HG03521 (cell line): ENCODE results near the gene ARHGEF33.

Experiments
- ATAC-seq: cut with Tn5 transposase; IDR thresholded peaks from one replicate; pipeline ENCODE4 v1.9.1; 2021; ENCODE audit warnings: mild to moderate bottlenecking, moderate library complexity; ENCODE audit not compliant: unreplicated experiment

Gene ARHGEF33

GRCh38 chr2:38889575-38889974, at the start of gene ARHGEF33:
TSS of gene ARHGEF33 (plus strand) at chr2:38889875. CDS start at chr2:38919448, 29,573 bp downstream.
- no peak for ATAC-seq

- ATAC-seq, result peak; percentile 75
Observed at GRCh38 chr2:38850045-38850444, 39.6 kb upstream of the ARHGEF33 start.

GRCh38 chr2:38856165-38856564, 33.5 kb upstream of the ARHGEF33 start:
- ATAC-seq, result no peak

GRCh38 chr2:38862476-38862875, 27.2 kb upstream of the ARHGEF33 start:
- no peak for ATAC-seq

GRCh38 chr2:38863061-38863695, 26.5 kb upstream of the ARHGEF33 start:
- peak; percentile 67 for ATAC-seq

- ATAC-seq, result no peak
Observed at GRCh38 chr2:38866773-38867443, 22.8 kb upstream of the ARHGEF33 start.

- ATAC-seq, result no peak
Observed at GRCh38 chr2:38871432-38871831, 18.2 kb upstream of the ARHGEF33 start.

- no peak for ATAC-seq
Observed at GRCh38 chr2:38873763-38874162, 15.9 kb upstream of the ARHGEF33 start.

- ATAC-seq, result no peak
Observed at GRCh38 chr2:38875227-38875575, 14.5 kb upstream of the ARHGEF33 start.

- ATAC-seq, result peak; percentile 100
Observed at GRCh38 chr2:38875576-38876367, 13.9 kb upstream of the ARHGEF33 start, which contains the start of the genes DHX57 and MORN2. TSS of gene DHX57 (minus strand) at chr2:38875934. CDS start at chr2:38868405, 7,529 bp downstream. TSS of gene MORN2 (plus strand) at chr2:38875976.

GRCh38 chr2:38876407-38876806, 13.3 kb upstream of the ARHGEF33 start:
- no peak for ATAC-seq

GRCh38 chr2:38886063-38886462, 3.6 kb upstream of the ARHGEF33 start:
- no peak for ATAC-seq

GRCh38 chr2:38887347-38887746, 2.3 kb upstream of the ARHGEF33 start:
- ATAC-seq, result no peak

GRCh38 chr2:38887902-38888554, 1.6 kb upstream of the ARHGEF33 start:
- no peak for ATAC-seq

GRCh38 chr2:38889045-38889444, 630 bp upstream of the ARHGEF33 start:
- no peak for ATAC-seq

- no peak for ATAC-seq
Observed at GRCh38 chr2:38892819-38893218, 3.1 kb downstream of the ARHGEF33 start.

GRCh38 chr2:38898256-38898655, 8.6 kb downstream of the ARHGEF33 start:
- ATAC-seq, result no peak

GRCh38 chr2:38900726-38901125, 11.1 kb downstream of the ARHGEF33 start:
- ATAC-seq, result no peak

GRCh38 chr2:38905251-38905650, 15.6 kb downstream of the ARHGEF33 start:
- ATAC-seq, result no peak

- ATAC-seq, result no peak
Observed at GRCh38 chr2:38907242-38907641, 17.6 kb downstream of the ARHGEF33 start.
